Measurements from ENCODE around the gene MPZL2.

GRCh38 chr11:118310781-118311485, 46.8 kb upstream of the MPZL2 start:
- TF ChIP-seq CTCF (IDR thresholded peaks at IDR 0.05) (no peak), POLR2A (IDR thresholded peaks at IDR 0.05) (no peak)

Data from adrenal gland (tissue), 5 donors.